ENCODE measurements around the gene RNF168. TPM values are rescaled to one million over a fixed set of nuclear protein-coding genes. Genes with fewer than 3 reads are reported as not detected.

RNF168 gene
- total RNA-seq, 4 donors from 2014 or later, result 23.6 to 26.2 (median 24.9) TPM

DNA sequence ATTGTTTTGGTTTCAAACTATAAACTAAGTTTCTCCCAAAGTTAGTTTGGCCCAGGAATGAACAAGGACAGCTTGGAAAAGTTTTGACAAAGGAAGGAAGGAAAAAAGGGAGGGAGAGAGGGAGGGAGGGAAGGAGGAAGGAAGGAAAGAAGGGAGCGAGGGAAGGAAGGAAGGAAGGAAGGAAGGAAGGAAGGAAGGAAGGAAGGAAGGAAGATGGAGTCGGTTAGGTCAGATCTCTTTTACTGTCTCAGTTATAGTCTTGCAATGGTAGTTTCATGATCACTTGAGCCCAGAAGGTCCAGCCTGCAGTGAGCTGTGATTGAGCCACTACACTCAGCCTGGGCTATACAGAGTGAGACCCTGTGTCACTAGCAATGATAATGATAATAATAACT is 59.1 kb downstream of the RNF168 start:
- Histone ChIP-seq H3K27me3 (no peaks in the 10 kb centered on the region), H3K36me3 (no peaks in the 10 kb centered on the region), H3K9me3 (no peaks in the 10 kb centered on the region), H3K4me1 (no peaks in the 10 kb centered on the region), H3K27ac (no peak overlapping the region), H3K4me3 (no peak overlapping the region)
- WGBS, 2 donors, result 46 to 60% methylated on average over 2 of the region's 2 CpGs
- TF ChIP-seq POLR2A (IDR thresholded peaks at IDR 0.05), result no peak
- TF ChIP-seq, protein P1, sequence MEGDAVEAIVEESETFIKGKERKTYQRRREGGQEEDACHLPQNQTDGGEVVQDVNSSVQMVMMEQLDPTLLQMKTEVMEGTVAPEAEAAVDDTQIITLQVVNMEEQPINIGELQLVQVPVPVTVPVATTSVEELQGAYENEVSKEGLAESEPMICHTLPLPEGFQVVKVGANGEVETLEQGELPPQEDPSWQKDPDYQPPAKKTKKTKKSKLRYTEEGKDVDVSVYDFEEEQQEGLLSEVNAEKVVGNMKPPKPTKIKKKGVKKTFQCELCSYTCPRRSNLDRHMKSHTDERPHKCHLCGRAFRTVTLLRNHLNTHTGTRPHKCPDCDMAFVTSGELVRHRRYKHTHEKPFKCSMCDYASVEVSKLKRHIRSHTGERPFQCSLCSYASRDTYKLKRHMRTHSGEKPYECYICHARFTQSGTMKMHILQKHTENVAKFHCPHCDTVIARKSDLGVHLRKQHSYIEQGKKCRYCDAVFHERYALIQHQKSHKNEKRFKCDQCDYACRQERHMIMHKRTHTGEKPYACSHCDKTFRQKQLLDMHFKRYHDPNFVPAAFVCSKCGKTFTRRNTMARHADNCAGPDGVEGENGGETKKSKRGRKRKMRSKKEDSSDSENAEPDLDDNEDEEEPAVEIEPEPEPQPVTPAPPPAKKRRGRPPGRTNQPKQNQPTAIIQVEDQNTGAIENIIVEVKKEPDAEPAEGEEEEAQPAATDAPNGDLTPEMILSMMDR (IDR thresholded peaks at IDR 0.05), result no peak
- TF ChIP-seq EP300 (IDR thresholded peaks at IDR 0.05), result no peak
- DNase-seq (ENCODE audit: low spot score in 2 of 2), result no peak

- 54 to 57% methylated on average over 3 of the region's 3 CpGs for WGBS, 2 donors
- no peaks in the 10 kb centered on the region for H3K27me3 ChIP-seq
- H3K4me3 ChIP-seq, result no peak overlapping the region
- no peak for DNase-seq (ENCODE audit: low spot score in 2 of 2)
- H3K27ac ChIP-seq, result no peak overlapping the region
- no peaks in the 10 kb centered on the region for H3K4me1 ChIP-seq
- TF ChIP-seq EP300 (IDR thresholded peaks at IDR 0.05) (no peak), POLR2A (IDR thresholded peaks at IDR 0.05) (no peak)
- H3K9me3 ChIP-seq, result no peaks in the 10 kb centered on the region
- no peaks in the 10 kb centered on the region for H3K36me3 ChIP-seq
Observed at GRCh38 chr3:196440696-196441095, 62.9 kb downstream of the RNF168 start.

DNA sequence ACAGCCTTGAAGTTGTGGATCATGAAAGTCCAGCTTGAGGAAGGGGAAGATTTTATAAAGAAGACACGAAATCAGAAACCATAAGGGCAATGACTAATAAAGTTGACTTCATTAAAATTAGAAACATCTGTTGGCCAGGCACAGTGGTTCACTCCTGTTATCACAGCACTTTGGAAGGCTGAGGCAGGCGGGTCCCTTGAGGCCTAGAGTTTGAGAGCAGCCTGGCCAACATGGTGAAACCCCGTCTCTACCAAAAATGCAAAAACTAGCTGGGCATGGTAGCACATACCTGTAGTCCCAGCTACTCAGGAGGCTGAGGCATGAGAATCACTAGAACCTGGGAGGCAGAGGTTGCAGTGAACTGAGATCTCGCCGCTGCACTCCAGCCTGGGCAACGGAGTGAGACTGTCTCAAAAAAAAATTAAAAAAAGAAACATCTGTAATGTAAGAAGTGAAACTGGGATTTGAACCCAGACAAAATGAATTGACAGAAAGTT is 63.5 kb downstream of the RNF168 start:
- H3K27me3 ChIP-seq, result no peaks in the 10 kb centered on the region
- no peaks in the 10 kb centered on the region for H3K4me1 ChIP-seq
- H3K4me3 ChIP-seq, result no peak overlapping the region
- no peak overlapping the region for H3K27ac ChIP-seq
- no peaks in the 10 kb centered on the region for H3K9me3 ChIP-seq
- peak in 1 of 2 donors; percentile 27 for DNase-seq (ENCODE audit: low spot score in 2 of 2)
- TF ChIP-seq, protein P1 (IDR thresholded peaks at IDR 0.05), result no peak
- no peak for TF ChIP-seq EP300 (IDR thresholded peaks at IDR 0.05)
- TF ChIP-seq POLR2A (IDR thresholded peaks at IDR 0.05), result no peak
- no peaks in the 10 kb centered on the region for H3K36me3 ChIP-seq
- 71 to 76% methylated on average over 6 of the region's 6 CpGs for WGBS, 2 donors

DNA sequence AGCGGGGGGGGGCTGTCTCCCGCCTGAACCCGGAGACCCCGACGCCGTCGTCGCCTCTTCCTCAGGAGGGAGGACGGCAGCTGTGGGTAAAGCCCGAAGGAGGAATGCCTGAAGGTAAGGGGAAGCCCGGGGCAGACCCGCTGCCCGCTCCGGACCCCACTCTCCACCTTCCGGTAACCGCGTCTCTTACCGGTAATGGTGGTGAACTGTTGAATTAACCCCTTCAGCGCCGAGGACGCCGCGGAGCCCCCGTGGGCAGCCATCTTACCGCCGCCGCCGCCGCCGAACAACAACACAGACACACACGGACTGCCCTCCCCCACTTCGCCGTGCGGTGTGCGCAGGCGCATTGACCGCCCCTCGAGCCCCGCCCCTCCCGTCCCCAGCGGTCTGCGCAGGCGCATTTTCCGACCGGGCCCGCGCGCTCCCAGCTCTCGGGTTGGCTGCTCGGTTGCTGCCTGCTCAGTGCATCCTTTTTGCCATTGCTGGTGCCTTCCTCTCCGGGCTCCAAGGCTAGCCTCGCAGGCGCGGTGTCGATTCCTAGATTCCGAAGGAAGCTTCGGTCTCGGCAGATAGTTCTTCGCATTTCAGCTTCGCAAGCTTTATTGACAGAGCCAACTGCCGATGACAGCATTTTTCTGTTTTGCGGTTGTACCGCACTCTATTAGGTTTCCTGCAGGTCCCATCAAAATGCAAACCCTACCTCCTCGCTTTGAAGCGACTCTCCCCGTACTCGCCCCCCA is 71.3 kb downstream of the RNF168 start, which contains the start of gene UBXN7:
Gene UBXN7 (minus strand): TSS at position 291 of the 743 bp plus-strand sequence. CDS start 28 bp downstream, at position 263.
- Histone ChIP-seq H3K36me3 (peaks cover 0 to 8% (median 0%) of the 10 kb centered on the region in 3 donors), H3K4me1 (peaks cover 0 to 40% (median 11%) of the 10 kb centered on the region in 4 donors), H3K4me3 (peak within 1 kb of the TSS; percentile 89 to 99 (median 96)), H3K27me3 (no peaks in the 10 kb centered on the region), H3K27ac (peak within 1 kb of the TSS; percentile 92 to 99 (median 96)), H3K9me3 (no peaks in the 10 kb centered on the region)
- DNase-seq (ENCODE audit: low spot score in 2 of 2), result peak; percentile 85 to 87
- 0% methylated on average over 31 to 41 of the region's 67 CpGs for WGBS, 2 donors
- peak; percentile 56 to 82 for TF ChIP-seq POLR2A (IDR thresholded peaks at IDR 0.05)
- peak; percentile 88 to 93 for TF ChIP-seq EP300 (IDR thresholded peaks at IDR 0.05)
- TF ChIP-seq, protein P1 (IDR thresholded peaks at IDR 0.05), result peak in 1 of 5 experiments; percentile 44

DNA sequence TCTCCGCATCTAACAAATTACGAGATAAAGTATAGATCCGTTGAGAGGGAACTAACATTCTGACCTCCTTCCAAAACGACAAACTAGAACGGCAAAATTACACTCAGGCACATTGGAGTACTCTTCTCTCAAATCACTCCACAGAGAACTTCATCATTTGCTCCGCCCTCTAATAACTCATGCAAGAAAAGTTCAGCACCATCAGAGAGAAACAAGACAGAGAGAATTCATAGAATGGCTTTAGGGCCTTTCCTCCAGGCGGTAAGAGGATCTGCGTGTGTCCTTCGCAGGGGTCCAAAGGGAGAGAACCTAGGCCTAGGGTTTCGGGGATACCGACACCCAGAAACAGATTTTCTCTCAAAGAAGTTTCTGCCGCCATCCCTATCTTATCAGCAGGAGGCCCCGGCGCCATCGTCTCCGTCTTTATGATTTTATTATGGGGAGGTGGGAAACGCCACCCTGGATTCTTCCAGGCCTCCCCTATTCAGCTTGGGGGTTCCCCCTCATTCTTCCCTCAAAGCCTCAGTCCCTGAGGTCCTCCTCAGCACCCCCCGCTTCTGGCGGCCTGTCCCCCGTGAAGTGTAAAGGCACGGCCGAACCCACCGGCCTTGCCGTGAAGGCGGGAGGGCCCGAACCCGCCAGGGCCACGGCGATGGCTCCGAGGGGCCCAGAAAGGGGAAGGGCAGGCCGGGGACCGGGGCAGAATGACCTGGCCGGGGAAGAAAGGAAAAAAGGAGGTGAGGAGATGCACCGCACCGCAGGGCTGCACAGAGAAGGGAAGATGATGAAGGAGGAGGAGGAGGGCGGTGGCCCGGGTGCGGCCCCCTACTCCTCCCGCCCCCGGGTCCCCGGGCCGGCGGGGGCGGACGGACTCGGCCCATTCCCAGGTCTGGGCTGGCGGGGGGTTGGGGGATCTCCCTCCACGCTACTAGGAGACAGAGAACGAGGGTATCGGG is 72.1 kb downstream of the RNF168 start:
- TF ChIP-seq POLR2A (IDR thresholded peaks at IDR 0.05), result peak in 1 of 2 donors; percentile 12
- TF ChIP-seq EP300 (IDR thresholded peaks at IDR 0.05), result peak in 1 of 2 donors; percentile 67
- TF ChIP-seq, protein P1 (IDR thresholded peaks at IDR 0.05), result no peak
- Histone ChIP-seq H3K4me1 (peaks cover 0 to 47% (median 11%) of the 10 kb centered on the region in 4 donors), H3K36me3 (peaks cover 0 to 10% (median 0%) of the 10 kb centered on the region in 3 donors), H3K27ac (peak overlapping the region; percentile 92 to 99 (median 96)), H3K4me3 (peak overlapping the region; percentile 89 to 99 (median 96)), H3K9me3 (no peaks in the 10 kb centered on the region), H3K27me3 (no peaks in the 10 kb centered on the region)
- peak in 1 of 2 donors; percentile 24 for DNase-seq (ENCODE audit: low spot score in 2 of 2)
- WGBS, 2 donors, result 1% methylated on average over 48 to 49 of the region's 50 CpGs
